GM21515 (cell line): Measurements from ENCODE around the gene LCTL.
"Not testable (repeated sequence)": the region's sequence is repeated elsewhere in the genome, so short reads cannot be mapped to it uniquely, and the experiment has no call there.

Source experiments
- ATAC-seq: cut with Tn5 transposase; IDR thresholded peaks from one replicate; pipeline ENCODE4 v1.9.1; 2021; ENCODE audit not compliant: unreplicated experiment

LCTL gene

GRCh38 chr15:66503041-66503648, 62.7 kb downstream of the LCTL start:
- not testable (repeated sequence) for ATAC-seq

- no peak for ATAC-seq
Measured at GRCh38 chr15:66502491-66502890, 63.3 kb downstream of the LCTL start.

- not testable (repeated sequence) for ATAC-seq
Measured at GRCh38 chr15:66500346-66500745, 65.5 kb downstream of the LCTL start.

- ATAC-seq: no peak
Measured at GRCh38 chr15:66498501-66499386, 67.1 kb downstream of the LCTL start.
